K562 (cell line): ENCODE measurements around the gene ZFAND2A. TPM values are rescaled to one million over a fixed set of nuclear protein-coding genes. Genes with fewer than 3 reads are reported as not detected.
A peak's percentile ranks its signal among the peaks of the same experiment; 100 is the strongest.

Source experiments
- ATF3 ChIP-seq, 2 experiments: fragments of 450-650 bp in 1 of 2; sonication (generic) in 1 of 2; formaldehyde crosslinking in 1 of 2; IDR thresholded peaks in 1 of 2; conservative IDR thresholded peaks in 1 of 2; 2 replicates each; pipeline versions ENCODE4 v1.6.1 to v1.8.1; 2016 to 2023; ENCODE audit warnings: mild to moderate bottlenecking in 2 of 2, moderate library complexity in 2 of 2, inconsistent platforms in 1 of 2, missing genetic modification reagents in 1 of 2
- CTCF ChIP-seq, 3 experiments: IDR thresholded peaks in 2 of 3; conservative IDR thresholded peaks in 1 of 3; 2 replicates each; pipeline ENCODE4 v1.5.1; 2011 to 2012; ENCODE audit warnings: low read length in 3 of 3, mild to moderate bottlenecking in 3 of 3, control low read depth in 2 of 3, improper control_type of control experiment in 1 of 3, inconsistent platforms in 1 of 3, low read depth in 1 of 3, mixed read lengths in 1 of 3, moderate library complexity in 1 of 3; ENCODE audit not compliant: insufficient read depth in 2 of 3
- GABPA ChIP-seq: fragments of 200-800 bp; sonication (Bioruptor generic); conservative IDR thresholded peaks from 2 replicates; pipeline ENCODE4 v1.6.1; 2016; ENCODE audit warnings: low read depth, missing genetic modification characterization, missing compliant biosample characterization
- JUND ChIP-seq, 2 experiments: IDR thresholded peaks; 2 replicates in 1 of 2; 3 replicates in 1 of 2; pipeline ENCODE4 v1.6.1; 2011; ENCODE audit warnings: borderline replicate concordance in 2 of 2, low read depth in 2 of 2, low read length in 2 of 2, improper control_type of control experiment in 1 of 2, missing biosample characterization in 1 of 2, missing genetic modification characterization in 1 of 2, missing genetic modification reagents in 1 of 2
- MBD1 ChIP-seq: fragments of 250-450 bp; sonication (Bioruptor Pico); IDR thresholded peaks from 2 replicates; pipeline ENCODE4 v1.8.0; 2022; ENCODE audit warnings: inconsistent platforms
- NCOR1 ChIP-seq: fragments of 450-650 bp; IDR thresholded peaks from 2 replicates; pipeline ENCODE4 v1.6.1; 2016; ENCODE audit warnings: mild to moderate bottlenecking, moderate library complexity
- REST ChIP-seq, 2 experiments: fragments of 450-650 bp; formaldehyde crosslinking in 1 of 2; IDR thresholded peaks; 2 replicates each; pipeline versions ENCODE4 v1.4.0 to v1.6.1; 2014 to 2020; ENCODE audit warnings: mild to moderate bottlenecking in 2 of 2, borderline replicate concordance in 1 of 2, low read depth in 1 of 2
- SMC3 ChIP-seq: conservative IDR thresholded peaks from 2 replicates; pipeline ENCODE4 v1.6.1; 2011; ENCODE audit warnings: low read depth, low read length, improper control_type of control experiment; ENCODE audit not compliant: insufficient read depth
- XRCC3 ChIP-seq: fragments of 450-650 bp; IDR thresholded peaks from 2 replicates; pipeline ENCODE4 v1.6.1; 2017; ENCODE audit warnings: mild to moderate bottlenecking, moderate library complexity
- ZFPM2 ChIP-seq: fragments of 250-450 bp; sonication (Bioruptor Pico); IDR thresholded peaks from 2 replicates; pipeline ENCODE4 v1.5.1; 2022; ENCODE audit warnings: mild to moderate bottlenecking
- ZNF280B ChIP-seq: fragments of 250-450 bp; sonication (Bioruptor Pico); IDR thresholded peaks from 2 replicates; pipeline ENCODE4 v1.5.1; 2021; ENCODE audit warnings: mild to moderate bottlenecking
- polyA plus RNA-seq, 8 experiments: library from polyadenylated mRNA; depleted of rRNA in 4 of 8; stranded (reverse) in 5 of 8; unstranded in 3 of 8; fragments of >200 nt; fragmentation: Nextera tagmentation in 2 of 8; fragmentation: Illumina TruSeq in 1 of 8; extraction: Ambion mirVana in 2 of 8; extraction: Trizol in 1 of 8; gene quantifications; 2 replicates each; pipeline versions ENCODE4 v1.2.1 to v1.2.3, GENCODE V29; 2011 to 2014; ENCODE audit warnings: inconsistent platforms in 1 of 8, missing spikeins in 1 of 8
- total RNA-seq, 7 experiments: library from RNA; depleted of rRNA in 6 of 7; stranded (reverse); fragments of >200 nt in 6 of 7; fragmentation: Illumina TruSeq in 2 of 7; extraction: Trizol in 2 of 7; gene quantifications; 2 replicates each; pipeline versions ENCODE4 v1.2.1 to v1.2.3, GENCODE V29; 2011 to 2021; ENCODE audit warnings: low replicate concordance in 1 of 7

Gene ZFAND2A
- total and polyA plus RNA-seq, 9 of the 15 experiments (the other 6 are each of a cell fraction or from before 2014, with no cell fraction given) = 16.8 to 56.8 (median 26.1) TPM

- TF ChIP-seq REST (IDR thresholded peaks at IDR 0.05; ENCODE audit: borderline replicate concordance) (no peak), REST (CRISPR knock-in tag; IDR thresholded peaks at IDR 0.05; ENCODE audit: low read depth) (no peak), SMC3 (no peak), MBD1 (CRISPR knock-in tag) (no peak), JUND (IDR thresholded peaks at IDR 0.05; ENCODE audit: borderline replicate concordance, low read depth, low read length) (peak; percentile 63; the same call in 1 of the 2 replicates), JUND (tag; IDR thresholded peaks at IDR 0.05; ENCODE audit: borderline replicate concordance, low read depth, low read length) (peak; percentile 52; the same call in 2 of the 3 replicates), CTCF (IDR thresholded peaks at IDR 0.05 in 2 of 3, conservative IDR thresholded peaks at IDR 0.05 in 1 of 3; ENCODE audit: insufficient read depth in 2 of 3, low read depth in 1 of 3, low read length in 3 of 3) (0 out of 6 replicates have a peak, but pooled peaks of 1 of the 3 experiments have one; percentile 1), ATF3 (IDR thresholded peaks at IDR 0.05) (peak; percentile 88), ATF3 (CRISPR knock-in tag; conservative IDR thresholded peaks at IDR 0.05) (no peak), XRCC3 (no peak), GABPA (tag) (peak; percentile 48; the same call in 1 of the 2 replicates), ZNF280B (no peak), NCOR1 (no peak), ZFPM2 (CRISPR knock-in tag) (no peak)
These were observed 32.2 kb upstream of the ZFAND2A start (continued) for GRCh38 chr7:1192171-1192676.
